ENCODE data around the gene R3HCC1L.

R3HCC1L gene

GRCh38 chr10:98238391-98238790, 103.9 kb downstream of the R3HCC1L start:
- DNase-seq, result no peak

- DNase-seq, result no peak
Observed at GRCh38 chr10:98240524-98240923, 106.1 kb downstream of the R3HCC1L start.

- DNase-seq, result no peak
Observed at GRCh38 chr10:98242823-98243222, 108.4 kb downstream of the R3HCC1L start.

- no peak for DNase-seq
Observed at GRCh38 chr10:98244141-98244540, 109.7 kb downstream of the R3HCC1L start.

GRCh38 chr10:98244586-98244985, 110.1 kb downstream of the R3HCC1L start:
- no peak for DNase-seq

GRCh38 chr10:98246911-98247805, 112.7 kb downstream of the R3HCC1L start:
- no peak for DNase-seq

- DNase-seq, result no peak
Observed at GRCh38 chr10:98248018-98248417, 113.6 kb downstream of the R3HCC1L start.

- no peak for DNase-seq
Observed at GRCh38 chr10:98249134-98249533, 114.7 kb downstream of the R3HCC1L start.

- DNase-seq, result no peak
Observed at GRCh38 chr10:98251399-98251798, 116.9 kb downstream of the R3HCC1L start.

GRCh38 chr10:98252464-98252863, 118.0 kb downstream of the R3HCC1L start:
- no peak for DNase-seq

- DNase-seq, result no peak
Observed at GRCh38 chr10:98253499-98253898, 119.0 kb downstream of the R3HCC1L start.

- no peak for DNase-seq
Observed at GRCh38 chr10:98254234-98254974, 119.9 kb downstream of the R3HCC1L start.

GRCh38 chr10:98255146-98255877, 120.9 kb downstream of the R3HCC1L start:
- DNase-seq, result no peak

GRCh38 chr10:98256692-98257091, 122.2 kb downstream of the R3HCC1L start:
- DNase-seq, result no peak

- DNase-seq, result no peak
Observed at GRCh38 chr10:98257198-98257597, 122.7 kb downstream of the R3HCC1L start.

- no peak for DNase-seq
Observed at GRCh38 chr10:98257961-98258360, 123.5 kb downstream of the R3HCC1L start.

- no peak for DNase-seq
Observed at GRCh38 chr10:98258683-98259454, 124.4 kb downstream of the R3HCC1L start.

GRCh38 chr10:98259606-98260315, 125.3 kb downstream of the R3HCC1L start:
- DNase-seq, result no peak

- DNase-seq, result no peak
Observed at GRCh38 chr10:98260350-98260749, 125.9 kb downstream of the R3HCC1L start.

- no peak for DNase-seq
Observed at GRCh38 chr10:98260752-98261151, 126.3 kb downstream of the R3HCC1L start.

GRCh38 chr10:98261436-98262277, 127.2 kb downstream of the R3HCC1L start:
- no peak for DNase-seq

Measured in NCI-H2029 treated with DMSO at 0.1 percent for 48 hours (cell line).